Stomach (tissue), 9 donors: Measurements from ENCODE around the gene PCDH1. TPM values are rescaled to one million over a fixed set of nuclear protein-coding genes. Genes with fewer than 3 reads are reported as not detected.

ENCODE experiments used
- DNase-seq, 2 donors: peaks; one replicate each; pipeline versions ENCODE4 v3.0.0 to v3.0.0-alpha.2; 2013 to 2019
- H3K27ac ChIP-seq, 5 donors: fragments of 200-600 bp in 4 of 5; sonication (generic) in 4 of 5; one replicate each; pipeline ENCODE4 v1.5.1; 2013 to 2019; ENCODE audit warnings: mild to moderate bottlenecking in 1 of 5, moderate library complexity in 1 of 5
- H3K27me3 ChIP-seq, 3 donors: fragments of 200-600 bp; sonication (generic); one replicate each; pipeline ENCODE4 v1.5.1; 2017 to 2019; ENCODE audit warnings: mixed run types in 1 of 3
- H3K36me3 ChIP-seq, 4 donors: fragments of 200-600 bp; sonication (generic); 1 replicate in 3 of 4; 2 replicates in 1 of 4; pipeline ENCODE4 v1.5.1; 2016 to 2019
- H3K4me1 ChIP-seq, 4 donors: fragments of 200-600 bp; sonication (generic); one replicate each; pipeline ENCODE4 v1.5.1; 2016 to 2019
- H3K4me3 ChIP-seq, 4 donors: fragments of 200-600 bp; sonication (generic) in 3 of 4; one replicate each; pipeline ENCODE4 v1.5.1; 2016 to 2019; ENCODE audit warnings: mild to moderate bottlenecking in 1 of 4
- H3K9me3 ChIP-seq, 4 donors: fragments of 200-600 bp; sonication (generic); one replicate each; pipeline ENCODE4 v1.5.1; 2016 to 2019
- CTCF ChIP-seq, 7 experiments: fragments of 450-650 bp in 4 of 7; fragments of 200-600 bp in 3 of 7; sonication (generic) in 3 of 7; IDR thresholded peaks; one replicate each; pipeline ENCODE4 v1.5.1; 2016 to 2019; ENCODE audit warnings: antibody characterized with exemption in 7 of 7, control low read depth in 2 of 7, mild to moderate bottlenecking in 1 of 7
- EP300 ChIP-seq: sonication (generic); formaldehyde crosslinking; IDR thresholded peaks from one replicate; pipeline ENCODE4 v1.6.1; 2017; ENCODE audit warnings: antibody characterized with exemption
- POLR2A ChIP-seq, 4 donors: fragments of 450-650 bp; IDR thresholded peaks; one replicate each; pipeline ENCODE4 v1.6.1; 2016; ENCODE audit warnings: antibody characterized with exemption in 4 of 4, control low read depth in 2 of 4, mild to moderate bottlenecking in 1 of 4, moderate library complexity in 1 of 4
- POLR2AphosphoS5 ChIP-seq, 3 donors: sonication (generic); formaldehyde crosslinking; IDR thresholded peaks; one replicate each; pipeline ENCODE4 v1.6.1; 2016; ENCODE audit warnings: antibody characterized with exemption in 3 of 3
- WGBS, 5 donors: extraction: QIAGEN DNeasy Blood & Tissue Kit in 3 of 5; methylation state at CpG; one replicate each; pipeline versions ENCODE4 v1.1.5 to v1.1.7; 2013 to 2018; 5-methylcytosine and 5-hydroxymethylcytosine counted together
- intact Hi-C: fragments of 100-400 bp; cut with DNase I; formaldehyde crosslinking; loops from one replicate; pipeline ENCODE4 v1.15.1; 2023; ENCODE audit warnings: low total_unique reads
- polyA plus RNA-seq, 3 donors: library from polyadenylated mRNA; stranded (reverse); fragments of 200-250 nt; gene quantifications; one replicate each; pipeline ENCODE4 v1.2.3, GENCODE V29; 2013
- total RNA-seq, 5 donors: library from RNA; depleted of rRNA; stranded (reverse); fragments of >200 nt; gene quantifications; one replicate each; pipeline versions ENCODE4 v1.1.0 to v1.2.3, GENCODE V29; 2014 to 2016
- donor health status: healthy with polysubstance abuse.
- donor health status: Bipolar disorder and iron deficiency.
- donor health status: healthy.

PCDH1 gene
- total and polyA plus RNA-seq, 8 donors, result 8.7 to 96.9 (median 43.6) TPM

GRCh38 chr5:141840280-141840812, 37.9 kb downstream of the PCDH1 start:
- intact Hi-C loops, result no loop called here

GRCh38 chr5:141839015-141839513, 39.1 kb downstream of the PCDH1 start:
- Histone ChIP-seq H3K4me1 (peaks cover 36 to 65% (median 52%) of the 10 kb centered on the region in 4 donors), H3K36me3 (no peaks in the 10 kb centered on the region), H3K9me3 (no peaks in the 10 kb centered on the region), H3K4me3 (no peak overlapping the region), H3K27me3 (peaks cover 0 to 47% (median 0%) of the 10 kb centered on the region in 3 donors), H3K27ac (peak overlapping the region in 2 of 5 donors; percentile 43 to 91)
- intact Hi-C loops, result no loop called here
- WGBS, 5 donors, result 69 to 82% (median 71%) methylated on average over 11 of the region's 11 CpGs
- no peak for DNase-seq
- TF ChIP-seq EP300 (no peak), POLR2AphosphoS5 (IDR thresholded peaks at IDR 0.05) (no peak), POLR2A (IDR thresholded peaks at IDR 0.05) (no peak), CTCF (IDR thresholded peaks at IDR 0.05) (no peak)

More at GRCh38 chr5:141840280-141840812, 37.9 kb downstream of the PCDH1 start:
- DNase-seq, result no peak
- Histone ChIP-seq H3K4me1 (peaks cover 46 to 76% (median 58%) of the 10 kb centered on the region in 4 donors), H3K27ac (peak overlapping the region; percentile 75 to 91 (median 81)), H3K36me3 (no peaks in the 10 kb centered on the region), H3K27me3 (peaks cover 0 to 55% (median 0%) of the 10 kb centered on the region in 3 donors), H3K4me3 (no peak overlapping the region), H3K9me3 (no peaks in the 10 kb centered on the region)
- 62 to 80% (median 72%) methylated on average over 3 of the region's 3 CpGs for WGBS, 5 donors
- TF ChIP-seq POLR2AphosphoS5 (IDR thresholded peaks at IDR 0.05) (no peak), CTCF (IDR thresholded peaks at IDR 0.05) (no peak), POLR2A (IDR thresholded peaks at IDR 0.05) (no peak), EP300 (no peak)

- Histone ChIP-seq H3K27ac (peak overlapping the region in 2 of 5 donors; percentile 1 to 2), H3K9me3 (no peaks in the 10 kb centered on the region), H3K36me3 (no peaks in the 10 kb centered on the region), H3K27me3 (peaks cover 0 to 44% (median 0%) of the 10 kb centered on the region in 3 donors), H3K4me3 (no peak overlapping the region), H3K4me1 (peaks cover 30 to 65% (median 50%) of the 10 kb centered on the region in 4 donors)
- intact Hi-C loops, result no loop called here
- WGBS, 5 donors, result 59 to 74% (median 61%) methylated on average over 6 to 11 of the region's 11 CpGs
- TF ChIP-seq POLR2AphosphoS5 (IDR thresholded peaks at IDR 0.05), result no peak
- TF ChIP-seq CTCF (IDR thresholded peaks at IDR 0.05), result no peak
- TF ChIP-seq EP300, result no peak
- TF ChIP-seq POLR2A (IDR thresholded peaks at IDR 0.05), result no peak
- peak in 1 of 2 donors; percentile 68 for DNase-seq
Measured at GRCh38 chr5:141838326-141839014, 39.7 kb downstream of the PCDH1 start.

- H3K4me3 ChIP-seq, result no peak overlapping the region
- no peaks in the 10 kb centered on the region for H3K9me3 ChIP-seq
- intact Hi-C loops, result no loop called here
- peaks cover 16 to 50% (median 34%) of the 10 kb centered on the region in 4 donors for H3K4me1 ChIP-seq
- 36 to 63% (median 56%) methylated on average over 13 of the region's 13 CpGs for WGBS, 5 donors
- peaks cover 0 to 23% (median 0%) of the 10 kb centered on the region in 3 donors for H3K27me3 ChIP-seq
- peak overlapping the region; percentile 9 to 41 (median 23) for H3K27ac ChIP-seq
- TF ChIP-seq POLR2A (IDR thresholded peaks at IDR 0.05) (no peak), EP300 (no peak), POLR2AphosphoS5 (IDR thresholded peaks at IDR 0.05) (no peak), CTCF (IDR thresholded peaks at IDR 0.05) (no peak)
- DNase-seq, result peak in 1 of 2 donors; percentile 68
- H3K36me3 ChIP-seq, result no peaks in the 10 kb centered on the region
Measured at GRCh38 chr5:141835928-141836670, 42.1 kb downstream of the PCDH1 start.
